Activated T-cell treated with anti-CD3 and anti-CD28 coated beads, Interleukin-2, amount 50 U/mL, for 1 hour (primary cell): Measurements from ENCODE around the gene FOXR1.

Experiments used
- DNase-seq: peaks from one replicate; pipeline ENCODE4 v3.0.0-alpha.2; 2020

Gene FOXR1

DNA sequence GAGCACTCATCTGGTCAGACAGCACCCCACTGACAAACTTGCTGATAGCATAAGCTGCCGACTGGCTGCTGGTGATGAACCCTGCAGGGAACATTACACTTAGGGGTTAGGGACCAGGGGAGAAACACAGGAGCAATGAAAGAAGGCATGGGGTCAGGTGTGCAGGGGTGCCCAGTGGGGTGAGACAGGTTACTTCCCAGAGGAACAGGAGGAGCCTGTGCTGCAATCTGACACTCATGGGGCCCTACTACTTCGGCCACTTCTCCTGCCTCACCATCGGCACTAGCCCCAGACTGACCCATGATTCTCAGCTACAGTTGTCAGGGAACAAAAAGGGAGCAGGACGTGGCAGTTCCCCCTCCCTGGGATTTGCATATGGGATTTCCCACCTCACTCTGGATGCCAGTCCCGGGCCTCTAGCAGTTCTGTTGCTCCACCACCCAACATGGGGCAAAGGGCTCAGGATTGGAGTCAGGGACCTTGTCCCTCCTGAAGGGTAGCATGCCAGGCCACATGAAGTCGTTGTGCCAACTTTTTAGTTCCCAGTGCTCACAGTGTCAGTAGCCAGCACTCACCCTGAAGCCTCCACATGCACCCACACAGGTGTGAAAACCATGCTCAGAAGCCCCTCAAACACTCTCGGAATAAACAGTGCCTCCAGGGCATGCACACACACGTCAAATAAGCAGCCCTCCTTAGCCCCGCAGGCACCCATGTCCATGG lies 56.9 kb downstream of the FOXR1 start:
- no peak for DNase-seq

DNA sequence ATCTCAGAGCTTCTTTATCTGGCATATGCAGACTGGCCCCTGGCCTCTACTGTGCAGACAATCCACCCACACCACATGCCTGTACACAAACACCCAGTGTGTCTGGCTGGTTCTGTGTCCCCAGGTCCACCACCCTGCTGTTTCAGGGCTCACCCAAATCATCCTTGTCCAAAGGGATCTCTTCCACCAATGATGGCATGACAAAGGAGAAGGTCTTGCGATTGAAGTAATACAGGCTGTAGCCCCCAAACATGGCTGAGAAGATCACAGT lies 57.4 kb downstream of the FOXR1 start:
- DNase-seq: no peak

DNA sequence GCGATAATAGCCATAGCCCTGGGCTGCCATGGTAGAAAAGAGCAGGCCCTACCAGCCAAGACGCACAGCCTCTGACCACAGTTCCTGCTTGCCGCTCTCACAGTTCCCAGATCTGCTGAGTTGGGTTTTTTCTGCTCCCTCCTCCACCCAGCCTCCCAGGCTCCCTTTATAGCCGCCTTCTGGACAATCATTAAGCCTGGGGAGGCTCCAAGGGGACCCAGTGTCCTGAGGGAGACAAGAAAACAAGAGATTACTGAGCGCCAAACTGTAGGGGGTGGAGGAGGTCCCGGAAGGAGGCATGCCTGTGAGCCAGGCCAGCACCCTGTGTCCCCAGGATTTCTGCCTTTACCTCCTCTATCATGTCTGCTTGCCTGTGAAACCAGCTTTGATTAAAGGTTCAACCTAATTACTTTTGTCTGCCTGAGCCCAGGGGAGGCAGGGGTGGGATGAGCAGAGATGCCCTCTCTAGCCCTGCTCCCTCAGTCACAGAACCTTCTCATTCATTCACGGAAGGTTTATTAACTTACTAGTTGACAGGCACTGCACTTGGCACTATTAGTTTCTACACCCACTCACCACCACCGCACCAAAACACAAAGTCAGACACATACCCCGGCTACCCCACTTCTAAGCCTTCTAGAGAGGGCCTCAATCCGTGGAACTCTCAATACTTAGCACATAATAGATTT lies 57.9 kb downstream of the FOXR1 start:
- DNase-seq: no peak

DNA sequence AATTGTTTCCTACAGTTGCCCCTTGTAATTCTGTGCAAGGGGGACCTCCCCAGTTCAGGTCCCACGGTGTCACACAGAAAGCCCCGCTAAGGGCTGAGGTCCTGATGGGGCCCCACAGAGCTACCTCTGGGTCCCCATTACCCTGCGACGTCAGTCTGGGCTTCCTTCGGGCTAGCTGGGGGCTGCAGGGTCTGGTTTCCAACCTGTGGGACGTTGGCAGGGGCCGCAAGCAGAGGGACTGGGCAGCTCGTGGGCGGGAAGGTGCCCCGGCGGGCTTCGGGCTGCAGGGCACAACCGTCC lies 58.4 kb downstream of the FOXR1 start:
- DNase-seq: no peak

DNA sequence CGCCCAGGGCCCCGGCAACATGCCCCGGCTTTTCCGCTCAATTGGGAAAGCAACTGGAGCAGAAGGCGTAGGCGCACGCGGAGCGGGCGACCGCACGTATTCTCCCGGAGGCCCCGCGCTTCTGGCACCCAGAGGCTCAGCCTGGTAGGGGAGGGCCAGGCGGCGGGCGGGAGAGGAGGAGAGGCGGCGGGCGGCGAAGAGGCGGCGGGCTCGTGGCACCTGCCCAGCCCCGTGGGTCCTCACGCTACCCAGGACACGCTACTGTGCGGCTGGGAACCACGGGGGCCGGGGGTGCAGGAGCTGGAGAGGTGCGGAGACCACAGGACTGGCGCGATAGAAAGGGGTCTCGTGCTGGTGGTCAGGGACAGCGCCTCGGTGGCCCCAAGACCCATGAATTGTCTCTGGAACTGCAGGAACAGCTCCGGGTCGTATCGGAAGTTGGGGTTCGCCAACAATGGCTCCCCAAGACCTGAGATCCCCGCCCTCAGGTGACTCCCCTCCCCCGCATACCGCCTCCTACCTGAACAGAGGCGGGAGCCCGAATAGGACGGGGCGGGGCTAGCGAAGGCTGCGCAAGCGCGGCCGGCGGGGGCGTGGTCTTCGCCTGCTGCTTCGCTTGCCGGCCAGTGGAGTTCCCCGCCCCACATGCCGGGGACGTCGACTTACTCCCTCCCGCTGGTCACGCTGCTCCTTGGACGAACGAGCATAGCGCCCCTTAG lies 58.9 kb downstream of the FOXR1 start, which contains the start of gene SLC37A4:
Gene SLC37A4 (minus strand): TSS at position 549 of the 719 bp plus-strand sequence.
- DNase-seq: peak; percentile 100
